NCI-H524 treated with DMSO at 0.1 percent for 48 hours (cell line): Measurements from ENCODE around the gene FLT4.

ENCODE experiments used
- DNase-seq: peaks from one replicate; lab custom pipeline; 2025; lab: John Stamatoyannopoulos, UW

The FLT4 gene

GRCh38 chr5:180626661-180627385 is 22.6 kb downstream of the FLT4 start:
- DNase-seq = no peak

GRCh38 chr5:180625791-180626660 is 23.4 kb downstream of the FLT4 start:
- DNase-seq = no peak

- DNase-seq = no peak
These were observed 24.1 kb downstream of the FLT4 start for GRCh38 chr5:180625125-180625790.

- DNase-seq = no peak
These were observed 24.8 kb downstream of the FLT4 start for GRCh38 chr5:180624587-180624986.

- DNase-seq = no peak
These were observed 25.6 kb downstream of the FLT4 start for GRCh38 chr5:180623844-180624243.

- no peak for DNase-seq
These were observed 26.0 kb downstream of the FLT4 start for GRCh38 chr5:180623411-180623834.

- no peak for DNase-seq
These were observed 26.5 kb downstream of the FLT4 start for GRCh38 chr5:180622910-180623309.

- no peak for DNase-seq
These were observed 28.1 kb downstream of the FLT4 start for GRCh38 chr5:180621311-180621710.

GRCh38 chr5:180620014-180620413 is 29.4 kb downstream of the FLT4 start:
- no peak for DNase-seq

GRCh38 chr5:180619563-180619915 is 29.9 kb downstream of the FLT4 start:
- no peak for DNase-seq

- no peak for DNase-seq
These were observed 30.4 kb downstream of the FLT4 start for GRCh38 chr5:180618829-180619562.

GRCh38 chr5:180618487-180618828 is 30.9 kb downstream of the FLT4 start:
- no peak for DNase-seq

- no peak for DNase-seq
These were observed 35.6 kb downstream of the FLT4 start for GRCh38 chr5:180613814-180614188.

GRCh38 chr5:180613188-180613813 is 36.1 kb downstream of the FLT4 start:
- DNase-seq = no peak

- DNase-seq = no peak
These were observed 36.7 kb downstream of the FLT4 start for GRCh38 chr5:180612683-180613082.

GRCh38 chr5:180611140-180611850 is 38.1 kb downstream of the FLT4 start:
- no peak for DNase-seq

- DNase-seq = no peak
These were observed 39.4 kb downstream of the FLT4 start for GRCh38 chr5:180609817-180610550.

- DNase-seq = no peak
These were observed 40.0 kb downstream of the FLT4 start for GRCh38 chr5:180609386-180609785.

GRCh38 chr5:180608572-180609310 is 40.7 kb downstream of the FLT4 start:
- DNase-seq = no peak
